ENCODE results near the gene CD44.

CD44 gene

GRCh38 chr11:35232891-35233330 lies 93.9 kb downstream of the CD44 start:
- H3K27ac ChIP-seq (ENCODE audit: low read depth, low read length, poor library complexity, severe bottlenecking), result no peak overlapping the region
- no peaks in the 10 kb centered on the region for H3K4me1 ChIP-seq (ENCODE audit: insufficient read depth, low read length, severe bottlenecking)
- no peak overlapping the region for H3K4me3 ChIP-seq (ENCODE audit: low read depth, low read length, poor library complexity, severe bottlenecking)
- no peak overlapping the region for H3K9ac ChIP-seq (ENCODE audit: low read length)
- H3F3A ChIP-seq (ENCODE audit: insufficient read depth, low read length), result no peaks in the 10 kb centered on the region
- H4K20me1 ChIP-seq (ENCODE audit: insufficient read depth, low read length), result no peaks in the 10 kb centered on the region
- H3K36me3 ChIP-seq (ENCODE audit: insufficient read depth, low read length), result no peaks in the 10 kb centered on the region
- H3K9me2 ChIP-seq (ENCODE audit: low read depth, low read length), result no peaks in the 10 kb centered on the region
- no peak overlapping the region for H3K4me2 ChIP-seq (ENCODE audit: low read length)
- H3K9me3 ChIP-seq (ENCODE audit: low read length), result no peaks in the 10 kb centered on the region
- no peak overlapping the region for H2AFZ ChIP-seq (ENCODE audit: low read length)
- H3K27me3 ChIP-seq (ENCODE audit: insufficient read depth, low read length), result no peaks in the 10 kb centered on the region
- no peaks in the 10 kb centered on the region for H3K79me2 ChIP-seq (ENCODE audit: insufficient read depth, low read length)
- no peak for TF ChIP-seq CTCF (IDR thresholded peaks at IDR 0.05; ENCODE audit: low read length)
- no peak for TF ChIP-seq EZH2 (IDR thresholded peaks at IDR 0.05; ENCODE audit: borderline replicate concordance, low read length)

GRCh38 chr11:35233518-35233917 lies 94.5 kb downstream of the CD44 start:
- Histone ChIP-seq H3K79me2 (ENCODE audit: insufficient read depth, low read length) (no peaks in the 10 kb centered on the region), H3K9me3 (ENCODE audit: low read length) (no peaks in the 10 kb centered on the region), H2AFZ (ENCODE audit: low read length) (no peak overlapping the region), H3K4me3 (ENCODE audit: low read depth, low read length, poor library complexity, severe bottlenecking) (no peak overlapping the region), H3K36me3 (ENCODE audit: insufficient read depth, low read length) (no peaks in the 10 kb centered on the region), H3F3A (ENCODE audit: insufficient read depth, low read length) (no peaks in the 10 kb centered on the region), H3K4me2 (ENCODE audit: low read length) (no peak overlapping the region), H3K4me1 (ENCODE audit: insufficient read depth, low read length, severe bottlenecking) (no peaks in the 10 kb centered on the region), H3K27ac (ENCODE audit: low read depth, low read length, poor library complexity, severe bottlenecking) (no peak overlapping the region), H3K27me3 (ENCODE audit: insufficient read depth, low read length) (no peaks in the 10 kb centered on the region), H3K9ac (ENCODE audit: low read length) (no peak overlapping the region), H4K20me1 (ENCODE audit: insufficient read depth, low read length) (no peaks in the 10 kb centered on the region), H3K9me2 (ENCODE audit: low read depth, low read length) (no peaks in the 10 kb centered on the region)
- TF ChIP-seq CTCF (IDR thresholded peaks at IDR 0.05; ENCODE audit: low read length), result no peak
- TF ChIP-seq EZH2 (IDR thresholded peaks at IDR 0.05; ENCODE audit: borderline replicate concordance, low read length), result no peak

- Histone ChIP-seq H3K4me1 (ENCODE audit: insufficient read depth, low read length, severe bottlenecking) (no peaks in the 10 kb centered on the region), H3K4me3 (ENCODE audit: low read depth, low read length, poor library complexity, severe bottlenecking) (no peak overlapping the region), H3K9ac (ENCODE audit: low read length) (no peak overlapping the region), H3K36me3 (ENCODE audit: insufficient read depth, low read length) (no peaks in the 10 kb centered on the region), H4K20me1 (ENCODE audit: insufficient read depth, low read length) (no peaks in the 10 kb centered on the region), H2AFZ (ENCODE audit: low read length) (no peak overlapping the region), H3K9me2 (ENCODE audit: low read depth, low read length) (no peaks in the 10 kb centered on the region), H3K27ac (ENCODE audit: low read depth, low read length, poor library complexity, severe bottlenecking) (no peak overlapping the region), H3K9me3 (ENCODE audit: low read length) (no peaks in the 10 kb centered on the region), H3K27me3 (ENCODE audit: insufficient read depth, low read length) (no peaks in the 10 kb centered on the region), H3F3A (ENCODE audit: insufficient read depth, low read length) (no peaks in the 10 kb centered on the region), H3K4me2 (ENCODE audit: low read length) (no peak overlapping the region), H3K79me2 (ENCODE audit: insufficient read depth, low read length) (no peaks in the 10 kb centered on the region)
- TF ChIP-seq EZH2 (IDR thresholded peaks at IDR 0.05; ENCODE audit: borderline replicate concordance, low read length) (no peak), CTCF (IDR thresholded peaks at IDR 0.05; ENCODE audit: low read length) (no peak)
Observed at GRCh38 chr11:35234460-35235156, 95.6 kb downstream of the CD44 start.
